ENCODE measurements around the gene NOTO.

Gene NOTO

GRCh38 chr2:73258913-73259215 lies 56.5 kb downstream of the NOTO start:
- no peak for DNase-seq

DNA sequence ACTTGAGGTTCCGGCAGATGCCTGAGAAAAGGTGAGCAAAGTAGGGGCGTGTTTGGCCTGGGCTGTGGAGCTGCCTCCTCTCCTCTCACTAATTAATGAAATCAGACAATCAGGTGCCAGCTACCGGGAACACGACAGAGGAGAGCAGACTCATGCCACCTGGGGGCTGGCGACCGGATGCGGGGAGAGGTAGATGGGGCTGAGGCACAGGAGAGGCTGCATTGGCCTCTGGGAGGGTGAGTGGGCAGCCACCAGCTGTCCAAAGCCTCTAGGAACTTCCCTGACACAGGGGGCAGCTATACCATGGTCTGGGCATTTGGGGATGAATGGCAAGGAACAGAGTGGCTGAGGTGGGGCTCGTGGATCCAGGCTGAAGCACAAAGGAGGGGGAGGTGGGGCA lies 56.9 kb downstream of the NOTO start:
- no peak for DNase-seq

DNA sequence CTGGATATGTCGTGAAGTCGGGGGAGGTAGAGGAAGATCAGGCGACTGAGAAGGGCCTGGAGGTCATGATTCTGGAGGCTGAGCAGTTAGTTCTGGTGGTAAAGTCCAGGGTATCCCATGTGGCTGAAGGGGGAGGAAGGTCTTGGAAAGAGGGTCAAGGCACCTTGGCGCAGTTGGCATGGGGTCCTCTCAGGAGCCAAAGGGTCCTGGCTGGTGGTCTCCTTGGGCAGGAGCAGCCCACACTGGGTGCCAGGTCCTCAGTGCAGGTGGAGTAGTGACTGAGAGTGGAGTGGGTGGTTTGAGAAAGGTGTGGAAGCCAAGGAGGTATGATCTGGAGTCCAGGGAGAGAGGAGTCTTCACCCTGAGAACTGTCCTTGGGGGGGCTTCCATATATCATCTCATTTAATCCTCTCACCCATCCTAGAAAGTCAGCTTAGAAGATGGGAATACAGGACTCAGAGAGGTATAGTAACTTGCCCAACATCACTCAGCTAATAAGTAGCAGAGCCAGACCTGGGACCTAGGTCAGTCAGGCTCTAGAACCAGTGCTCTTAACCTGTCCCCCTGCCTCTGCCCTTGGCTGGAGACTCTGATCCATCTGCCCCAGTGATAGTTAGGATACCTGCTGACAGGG lies 57.4 kb downstream of the NOTO start:
- DNase-seq, result no peak

GRCh38 chr2:73260338-73260984 lies 58.1 kb downstream of the NOTO start:
- DNase-seq, result peak; percentile 45

Data from MV-4-11 (cell line).